ENCODE data around the gene MGAM2.
"Not testable (repeated sequence)": the region's sequence is repeated elsewhere in the genome, so short reads cannot be mapped to it uniquely, and the experiment has no call there.

MGAM2 gene

DNA sequence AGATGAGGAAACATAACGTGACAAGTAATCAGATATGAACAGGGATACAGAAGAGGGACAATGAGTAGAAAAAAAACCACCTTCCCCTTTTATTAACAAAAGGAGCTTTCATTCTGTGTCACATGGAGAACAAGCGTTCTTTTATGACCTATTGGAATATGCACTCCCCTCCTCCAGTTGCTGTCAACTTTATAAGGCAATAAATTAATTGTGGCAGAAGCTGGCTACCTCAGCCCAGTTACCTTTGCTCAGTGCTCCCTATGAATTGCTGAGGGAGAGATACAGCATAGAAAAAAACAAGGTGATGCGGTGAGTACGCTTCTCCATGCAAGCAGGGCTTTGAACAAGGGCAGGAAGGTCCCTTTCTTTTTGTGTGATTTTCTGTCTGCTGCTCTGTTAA lies at the start of gene MGAM2:
TSS of gene MGAM2 (plus strand) at position 220 of the 400 bp plus-strand sequence. CDS start 5,156 bp downstream, outside the sequence.
- DNase-seq (ENCODE audit: low read depth), result no peak

DNA sequence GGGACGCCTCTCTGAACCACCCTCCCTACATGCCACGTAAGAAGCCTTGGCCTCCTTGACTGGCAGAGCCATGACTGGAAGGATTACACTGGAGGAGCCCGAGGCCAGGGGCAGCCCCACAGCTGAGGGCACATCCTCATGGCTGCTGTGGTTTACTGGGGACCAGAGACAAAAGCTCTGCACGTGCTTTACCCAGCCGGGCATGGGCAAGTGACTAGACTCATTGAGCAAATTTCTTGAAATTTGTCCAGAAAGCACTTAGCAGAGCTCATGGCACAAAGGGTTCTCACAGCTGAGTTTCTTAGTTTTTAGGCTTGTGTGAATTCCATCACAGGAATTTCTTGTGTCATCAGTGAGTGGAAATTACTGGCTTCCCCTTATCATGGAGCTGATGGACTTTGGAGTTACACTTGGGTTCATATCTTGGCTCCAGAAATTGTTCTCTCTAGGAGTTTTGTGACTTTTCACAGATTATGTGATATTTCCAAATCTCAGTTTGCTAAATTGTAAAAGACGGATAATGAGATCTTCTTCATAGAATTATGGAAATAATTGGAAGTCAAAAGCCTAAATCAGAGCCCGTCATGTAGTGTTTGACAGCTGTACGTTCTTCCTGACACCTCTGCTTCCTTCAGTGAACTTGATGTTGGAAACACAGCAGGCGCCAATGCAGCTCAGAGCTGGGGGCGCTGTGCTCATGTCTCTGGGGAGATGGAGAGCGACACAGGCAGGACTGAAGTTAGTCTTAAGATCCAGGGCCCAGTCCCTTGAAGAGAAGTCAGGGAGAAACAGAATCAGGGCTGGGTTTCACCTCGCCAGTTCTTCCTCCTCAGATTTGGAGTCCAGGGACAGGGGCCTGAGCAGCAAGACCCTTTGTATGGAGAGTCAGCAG lies 47.7 kb upstream of the MGAM2 start:
- DNase-seq (ENCODE audit: low read depth), result no peak

DNA sequence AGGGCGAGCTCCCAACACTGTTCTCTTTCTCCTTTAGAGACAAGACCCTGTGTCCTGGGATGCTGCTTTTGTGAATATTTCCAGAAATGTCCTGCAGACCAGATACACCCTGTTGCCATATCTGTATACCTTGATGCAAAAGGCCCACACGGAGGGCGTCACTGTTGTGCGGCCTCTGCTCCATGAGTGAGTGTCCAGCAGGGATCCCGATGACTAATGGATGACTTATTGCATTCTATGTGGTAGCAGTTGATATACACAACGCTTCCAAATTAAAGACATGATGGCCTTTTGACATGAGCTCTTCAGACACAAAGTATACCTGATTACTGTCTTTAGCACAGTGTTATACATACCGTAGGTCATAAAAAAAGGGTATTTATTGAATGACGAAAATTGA lies 45.0 kb upstream of the MGAM2 start:
- DNase-seq (ENCODE audit: low read depth), result no peak

DNA sequence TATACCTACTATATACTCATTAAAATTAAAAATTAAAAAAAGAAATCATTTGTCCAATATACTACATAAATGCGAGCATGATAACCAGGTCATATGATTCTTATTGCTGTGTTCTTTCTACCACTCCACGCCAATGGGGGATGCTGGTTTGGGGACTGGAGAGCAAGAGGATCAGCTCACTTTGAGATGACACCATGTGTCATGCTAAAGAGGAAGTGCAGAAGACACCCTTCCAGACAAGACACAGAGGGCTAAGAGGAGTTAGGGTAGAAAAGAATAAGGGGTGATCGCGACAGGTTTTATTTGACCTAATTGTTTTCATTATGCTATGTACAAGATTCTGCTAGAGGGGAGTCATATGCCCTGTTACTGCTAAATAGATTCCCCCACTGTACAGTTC lies 33.8 kb upstream of the MGAM2 start:
- DNase-seq (ENCODE audit: low read depth), result no peak

DNA sequence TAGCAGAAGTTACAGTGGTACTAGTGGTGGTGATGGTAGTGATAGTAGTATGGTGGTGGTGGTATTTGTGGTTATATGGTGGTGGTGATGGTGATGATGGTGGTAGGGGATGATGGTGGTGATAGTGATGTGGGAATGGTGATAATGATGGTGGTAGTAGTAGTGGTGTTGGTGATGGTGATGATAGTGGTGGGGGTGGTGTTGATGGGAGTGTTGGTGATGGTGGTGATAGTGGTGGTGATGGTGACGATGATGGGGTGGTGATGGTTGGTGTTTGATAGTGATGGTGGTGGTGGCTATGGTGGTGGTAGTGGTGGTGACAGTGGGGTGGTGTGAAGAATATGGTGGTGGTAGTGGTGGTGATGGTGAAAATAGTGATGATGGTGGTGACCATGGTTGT lies 27.9 kb upstream of the MGAM2 start:
- DNase-seq (ENCODE audit: low read depth), result no peak

DNA sequence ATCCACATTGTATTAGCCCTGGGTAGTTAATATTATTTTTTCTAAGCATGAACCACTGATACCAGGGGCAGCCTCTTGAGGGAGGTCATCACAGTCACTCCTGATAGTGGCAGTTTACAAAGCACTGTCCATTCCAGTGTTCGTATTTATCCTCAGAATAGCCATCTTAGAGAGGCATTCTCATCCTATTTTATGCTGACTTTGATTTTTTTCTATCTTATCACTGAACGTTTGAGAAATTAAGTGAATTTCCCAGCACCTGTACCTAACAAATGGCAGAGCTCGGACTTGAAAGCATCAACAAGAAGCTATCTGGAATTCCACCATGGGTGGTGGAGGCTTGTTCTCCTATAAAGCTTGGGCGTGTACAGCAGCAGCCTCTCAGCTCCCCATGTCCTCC lies 26.1 kb upstream of the MGAM2 start:
- DNase-seq (ENCODE audit: low read depth), result no peak

DNA sequence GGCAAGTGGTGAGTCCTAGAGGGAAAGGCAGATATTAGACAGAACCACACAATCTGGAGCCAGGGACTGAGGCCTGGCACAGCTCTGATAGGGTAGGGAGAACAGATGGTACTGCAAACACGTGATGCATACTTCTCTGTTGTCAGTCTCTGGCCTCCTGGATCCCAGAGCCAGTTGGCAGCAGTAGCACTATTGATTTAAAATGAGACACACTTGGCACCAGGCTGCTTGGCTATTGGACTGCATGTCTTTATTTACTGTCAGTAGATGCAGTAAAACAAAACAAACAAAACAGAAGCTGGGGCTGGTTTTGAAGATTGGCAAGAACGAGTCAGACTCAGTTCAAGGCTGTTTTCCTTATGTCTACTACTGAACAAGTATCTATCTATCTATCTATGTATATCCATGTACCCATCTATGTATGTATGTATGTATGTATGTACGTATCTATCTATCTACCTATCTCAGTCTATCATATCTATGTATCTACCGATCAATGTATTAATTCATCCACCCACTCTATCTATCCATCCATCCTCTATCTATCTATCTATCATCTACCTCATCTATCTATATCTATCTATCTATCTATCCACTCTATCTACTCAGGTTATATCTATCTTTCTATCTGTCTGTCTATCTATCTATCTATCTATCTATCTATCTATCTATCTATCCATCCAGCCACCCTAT lies 23.4 kb upstream of the MGAM2 start:
- DNase-seq (ENCODE audit: low read depth), result no peak

DNA sequence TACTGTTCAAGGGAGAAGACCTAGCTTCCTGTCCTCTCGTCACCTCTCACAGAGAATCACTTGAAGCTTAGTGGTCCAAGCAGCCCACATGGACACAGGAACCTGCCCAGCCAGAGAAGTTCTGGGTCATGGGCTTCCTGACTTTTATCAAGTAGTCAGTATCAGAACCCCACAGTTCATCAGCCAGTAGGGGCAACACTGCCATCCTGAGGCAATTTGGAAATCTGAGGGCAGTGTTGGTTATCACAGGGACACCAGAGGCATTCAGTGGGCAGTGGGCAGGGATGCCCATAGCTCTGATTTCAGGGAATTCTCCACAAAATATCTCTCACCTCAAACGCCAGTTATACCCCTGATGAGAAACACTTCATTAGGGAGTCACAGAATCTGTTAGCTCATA lies 22.5 kb upstream of the MGAM2 start:
- no peak for DNase-seq (ENCODE audit: low read depth)

DNA sequence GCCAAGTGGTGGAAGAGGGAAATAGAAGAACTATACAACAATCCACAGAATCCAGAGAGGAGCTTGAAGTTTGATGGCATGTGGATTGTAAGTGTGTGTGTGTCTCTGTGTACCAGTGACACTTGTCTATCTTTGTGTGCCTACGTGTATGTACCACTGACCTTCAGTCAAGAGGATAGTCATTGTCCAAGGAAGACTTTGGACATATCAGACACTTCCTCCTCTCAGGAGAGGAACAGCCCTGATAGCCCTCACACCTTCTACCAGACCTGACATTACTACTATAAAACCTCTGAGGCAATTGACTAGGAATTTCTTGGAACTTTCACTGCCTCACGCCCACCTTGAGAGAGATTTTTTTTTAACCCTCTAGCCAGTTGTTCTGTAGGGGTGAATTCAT lies 19.6 kb upstream of the MGAM2 start:
- DNase-seq (ENCODE audit: low read depth), result no peak

DNA sequence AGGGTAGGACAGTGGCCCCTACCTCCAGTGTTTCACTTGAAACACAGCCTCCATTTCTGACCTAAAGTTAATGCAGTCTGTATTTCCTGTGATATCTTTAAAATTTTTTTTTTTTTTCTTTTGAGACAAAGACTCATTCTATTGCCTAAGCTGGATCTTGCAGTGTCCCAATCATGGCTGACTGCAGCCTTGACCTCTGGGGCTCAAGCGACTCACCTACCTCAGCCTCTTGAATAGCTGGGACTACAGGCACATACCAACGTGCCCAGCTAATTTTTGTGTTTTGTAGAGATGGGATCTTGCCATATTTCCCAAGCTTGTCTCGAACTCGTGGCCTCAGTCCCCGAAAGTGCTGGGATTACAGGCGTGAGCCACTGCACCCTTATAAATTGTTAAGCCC lies 16.7 kb upstream of the MGAM2 start:
- no peak for DNase-seq (ENCODE audit: low read depth)

DNA sequence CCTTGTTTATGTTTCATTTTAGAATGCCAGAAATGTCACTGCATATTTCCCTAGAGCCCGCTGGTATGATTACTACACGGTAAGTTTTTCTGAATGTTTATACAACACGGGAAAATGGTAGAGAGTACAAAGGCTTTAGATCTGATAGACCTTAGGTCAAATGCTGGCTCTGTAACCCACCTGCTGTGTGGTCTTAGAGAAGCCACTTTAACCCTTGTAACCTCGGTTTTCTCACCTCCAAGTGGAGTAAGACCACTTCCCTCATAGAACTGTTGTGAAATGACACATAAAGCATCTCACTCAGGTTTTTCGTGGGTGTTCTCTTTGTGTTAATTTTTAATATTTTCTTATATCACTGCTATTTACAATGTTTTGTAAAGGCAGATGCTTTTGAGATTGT lies 13.9 kb upstream of the MGAM2 start:
- no peak for DNase-seq (ENCODE audit: low read depth)

DNA sequence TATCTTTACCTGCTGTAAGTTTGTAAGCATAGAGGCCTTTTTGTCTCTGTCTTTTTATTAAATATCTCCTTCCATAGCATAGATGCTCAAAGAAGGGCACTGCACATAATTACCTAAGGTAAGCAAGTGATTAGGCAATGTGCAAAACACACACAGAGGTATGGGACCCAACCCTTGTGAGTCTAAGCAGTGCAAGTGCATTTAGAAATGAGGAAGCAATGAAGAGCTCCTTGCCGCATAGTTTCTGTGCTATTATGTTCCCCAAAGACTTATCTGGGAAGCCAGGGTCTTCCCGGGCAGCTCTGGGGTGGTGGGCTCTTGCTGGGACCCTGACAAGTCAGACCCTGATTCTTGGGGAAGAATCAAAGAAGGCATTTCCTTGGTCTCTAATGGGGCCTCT lies 13.5 kb upstream of the MGAM2 start:
- no peak for DNase-seq (ENCODE audit: low read depth)

DNA sequence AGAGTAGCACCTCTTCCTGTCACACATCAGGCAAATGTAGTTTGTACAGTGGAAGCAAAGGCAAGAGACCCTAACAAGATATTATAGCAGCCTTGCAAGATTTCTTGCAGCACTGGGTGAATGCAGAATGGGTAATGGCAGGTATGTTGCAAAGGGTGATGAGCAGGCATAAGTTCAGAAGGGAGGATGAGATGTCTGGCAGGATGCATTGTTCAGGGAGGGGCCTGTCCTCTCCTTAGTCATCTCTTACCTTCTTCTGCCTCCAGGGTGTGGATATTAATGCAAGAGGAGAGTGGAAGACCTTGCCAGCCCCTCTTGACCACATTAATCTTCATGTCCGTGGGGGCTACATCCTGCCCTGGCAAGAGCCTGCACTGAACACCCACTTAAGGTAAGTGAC lies 12.2 kb upstream of the MGAM2 start:
- not testable (repeated sequence) for DNase-seq (ENCODE audit: low read depth)

DNA sequence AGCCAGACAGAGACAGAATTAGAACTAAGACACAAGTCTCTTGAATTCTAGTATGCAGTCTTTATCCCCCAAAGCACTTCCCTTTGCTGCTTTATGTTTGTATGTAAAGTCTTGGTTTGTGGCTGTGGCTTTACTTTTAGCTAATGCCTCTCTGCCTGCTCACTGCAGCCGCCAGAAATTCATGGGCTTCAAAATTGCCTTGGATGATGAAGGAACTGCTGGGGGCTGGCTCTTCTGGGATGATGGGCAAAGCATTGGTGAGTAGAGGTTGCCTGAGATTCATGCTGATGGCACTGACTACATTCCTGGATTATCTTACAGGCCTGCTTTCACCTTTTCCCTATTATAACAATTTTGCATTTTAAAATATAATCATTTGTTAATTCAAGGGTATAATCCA lies 10.9 kb upstream of the MGAM2 start:
- no peak for DNase-seq (ENCODE audit: low read depth)

DNA sequence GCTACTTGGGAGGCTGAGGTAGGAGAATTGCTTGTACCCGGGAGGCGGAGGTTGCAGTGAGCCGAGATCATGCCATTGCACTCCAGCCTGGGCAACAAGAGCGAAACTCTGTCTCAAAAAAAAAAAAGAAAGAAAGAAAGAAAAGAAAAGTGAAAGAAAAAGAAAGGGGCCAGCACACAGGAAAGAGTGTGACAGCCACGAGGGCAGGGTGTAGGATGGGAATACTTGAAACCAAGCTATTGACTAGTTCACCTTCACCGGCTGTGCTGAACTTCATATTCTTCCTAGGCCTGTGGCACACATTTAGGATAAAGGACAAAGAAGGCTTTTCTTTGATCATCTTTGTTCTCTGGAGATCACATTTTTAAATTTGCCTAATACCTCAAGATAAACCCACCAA lies 9.7 kb upstream of the MGAM2 start:
- not testable (repeated sequence) for DNase-seq (ENCODE audit: low read depth)

DNA sequence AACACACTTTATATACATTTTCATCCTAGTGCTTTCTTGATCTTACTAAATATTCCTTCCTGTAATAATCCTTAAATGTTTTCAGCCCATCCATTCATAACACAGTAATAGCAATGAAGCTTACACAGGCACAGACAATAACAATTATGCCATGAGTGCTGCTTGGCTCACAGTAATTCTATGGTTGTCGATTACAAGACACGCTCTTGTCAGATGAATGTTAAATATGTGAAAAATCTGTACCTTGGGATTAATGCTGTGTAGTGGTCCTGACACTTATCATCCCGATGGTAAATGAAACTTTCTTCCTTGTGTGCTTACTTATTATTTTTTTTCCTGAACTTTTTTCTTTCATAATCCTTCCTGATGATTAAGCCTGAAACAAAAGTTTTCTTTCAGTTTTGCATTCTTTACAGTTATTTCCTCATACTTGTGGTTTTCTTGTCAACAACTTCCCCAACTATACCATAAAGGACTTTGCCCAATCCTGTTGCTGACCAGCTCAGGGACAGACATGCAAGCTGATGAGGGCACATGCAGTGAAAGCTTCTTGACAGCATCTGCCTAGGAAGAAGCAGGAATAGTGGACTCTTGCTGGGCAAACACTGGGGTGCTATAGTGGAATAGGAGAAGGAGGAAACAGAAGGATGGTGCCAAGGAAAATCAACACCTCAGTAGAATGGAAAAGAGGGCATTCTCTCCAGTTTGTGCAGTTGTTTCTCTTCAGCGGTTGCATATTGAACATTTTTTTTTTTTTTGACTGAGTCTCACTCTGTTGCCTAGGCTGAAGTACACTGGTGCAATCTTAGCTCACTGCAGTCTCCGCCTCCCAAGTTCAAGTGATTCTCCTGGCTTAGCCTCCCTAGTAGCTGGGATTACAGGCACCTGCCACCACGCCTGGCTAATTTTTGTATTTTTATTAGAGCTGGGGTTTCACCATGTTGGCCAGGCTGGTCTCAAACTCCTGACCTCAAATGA lies 6.7 kb upstream of the MGAM2 start:
- no peak for DNase-seq (ENCODE audit: low read depth)

DNA sequence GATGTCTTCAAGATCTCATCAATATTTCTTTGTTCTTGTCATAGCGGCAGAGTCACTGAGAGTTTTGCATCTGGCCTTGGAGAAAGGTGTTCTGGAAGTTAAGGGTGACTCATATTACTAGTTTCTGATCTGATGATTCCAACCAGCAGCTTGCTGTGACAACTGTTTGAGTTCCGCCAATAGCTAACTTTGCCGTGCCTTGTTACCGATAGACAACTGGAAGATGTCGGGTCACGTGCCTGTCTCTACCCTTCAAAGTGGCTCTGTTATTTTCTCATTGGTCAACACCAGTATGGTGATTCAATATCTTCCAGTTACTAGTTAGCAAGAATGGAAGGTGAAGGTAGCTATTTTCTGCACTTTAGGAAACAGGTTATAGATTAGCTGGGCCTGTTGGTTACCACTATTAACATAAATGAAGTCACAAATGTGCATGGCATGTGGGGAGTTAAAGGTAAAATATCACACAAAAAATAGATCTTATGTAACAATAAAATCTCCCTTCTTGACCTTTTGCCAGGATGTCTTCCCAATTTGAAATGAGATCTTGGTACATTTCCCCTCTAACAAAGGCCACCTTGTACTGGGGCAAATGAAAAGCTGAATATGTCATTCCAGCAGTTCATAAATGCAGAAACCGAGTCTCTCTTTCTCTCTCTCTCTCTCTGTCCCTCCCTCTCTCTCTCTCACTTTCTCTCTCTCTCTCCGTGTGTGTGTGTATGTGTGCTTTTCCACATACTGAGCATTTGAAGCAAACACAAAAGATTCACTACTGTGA lies 2.6 kb upstream of the MGAM2 start:
- no peak for DNase-seq (ENCODE audit: low read depth)

DNA sequence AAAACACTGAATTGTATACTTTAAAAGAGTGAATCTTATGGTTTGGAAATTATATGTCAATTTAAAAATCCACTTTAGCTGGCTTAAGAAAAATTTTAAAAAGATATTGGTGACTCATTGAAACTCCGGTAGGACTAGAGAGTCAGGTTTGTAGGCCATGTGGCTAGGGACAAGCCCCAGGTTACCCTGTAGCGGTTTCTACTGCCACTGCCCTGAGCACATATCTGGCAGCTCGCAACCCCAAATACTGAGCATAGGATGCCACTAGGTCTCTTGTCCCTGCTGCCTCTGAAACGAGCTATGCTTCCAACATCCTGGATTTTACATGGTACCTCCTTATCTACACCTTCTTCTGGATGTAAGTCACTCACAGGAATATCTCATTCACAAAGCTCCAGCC lies 1.4 kb upstream of the MGAM2 start:
- no peak for DNase-seq (ENCODE audit: low read depth)

DNA sequence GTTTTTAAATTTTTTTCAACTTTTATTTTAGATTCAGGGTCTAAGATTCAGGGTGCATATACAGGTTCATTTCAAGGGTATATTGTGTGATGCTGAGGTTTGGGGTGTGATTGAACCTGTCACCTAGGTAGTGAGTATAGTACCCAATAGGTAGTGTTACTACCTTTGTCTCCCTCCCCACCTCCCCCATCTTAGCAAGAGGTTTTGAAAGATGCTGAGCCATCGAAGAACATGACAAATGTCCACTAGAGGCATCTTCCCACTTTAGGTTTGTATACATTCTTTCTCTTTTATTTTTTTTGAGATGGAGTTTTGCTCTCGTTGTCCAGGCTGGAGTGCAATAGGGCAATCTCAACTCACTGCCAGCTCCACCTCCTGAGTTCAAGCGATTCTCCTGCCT lies 880 bp upstream of the MGAM2 start:
- DNase-seq (ENCODE audit: low read depth), result no peak

DNA sequence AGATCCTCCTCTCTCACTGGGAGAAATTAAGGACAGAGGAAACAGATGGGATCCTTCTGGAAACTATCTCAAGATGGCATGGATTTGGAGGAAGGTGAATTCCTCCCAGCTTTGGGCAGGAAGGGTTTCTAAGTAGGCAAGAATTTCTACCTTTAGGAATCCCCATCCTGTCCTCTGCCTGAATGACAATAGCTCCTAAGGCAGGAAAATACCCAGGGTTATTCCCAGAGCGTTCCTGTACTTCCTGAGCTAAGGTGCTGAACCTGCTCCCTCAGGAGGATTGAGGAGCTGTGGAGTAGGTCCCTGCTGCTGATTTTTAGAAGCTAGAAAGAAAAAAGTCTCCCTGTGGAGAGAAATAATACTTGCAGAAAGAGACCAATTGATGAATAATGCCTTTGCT lies 568 bp downstream of the MGAM2 start:
- DNase-seq (ENCODE audit: low read depth), result no peak

DNA sequence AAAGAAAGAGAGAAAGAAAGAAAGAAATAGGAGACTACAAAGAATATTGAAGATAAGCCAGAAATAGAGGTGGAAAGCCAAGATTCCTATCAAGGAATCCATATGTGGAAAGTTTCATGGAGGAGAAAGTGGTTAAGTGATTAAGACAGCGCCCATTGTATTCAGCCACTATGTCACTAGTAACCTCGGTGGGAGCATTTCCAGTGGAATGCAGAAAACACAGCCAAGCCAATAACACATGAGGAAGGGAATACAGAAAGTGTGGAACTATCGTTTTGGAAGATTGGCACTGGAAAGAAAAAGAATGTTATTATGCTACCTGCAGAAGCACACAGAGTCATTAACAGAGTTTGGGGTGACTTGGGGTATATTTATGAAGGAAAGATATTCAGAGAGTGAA lies 2.7 kb downstream of the MGAM2 start:
- no peak for DNase-seq (ENCODE audit: low read depth)

DNA sequence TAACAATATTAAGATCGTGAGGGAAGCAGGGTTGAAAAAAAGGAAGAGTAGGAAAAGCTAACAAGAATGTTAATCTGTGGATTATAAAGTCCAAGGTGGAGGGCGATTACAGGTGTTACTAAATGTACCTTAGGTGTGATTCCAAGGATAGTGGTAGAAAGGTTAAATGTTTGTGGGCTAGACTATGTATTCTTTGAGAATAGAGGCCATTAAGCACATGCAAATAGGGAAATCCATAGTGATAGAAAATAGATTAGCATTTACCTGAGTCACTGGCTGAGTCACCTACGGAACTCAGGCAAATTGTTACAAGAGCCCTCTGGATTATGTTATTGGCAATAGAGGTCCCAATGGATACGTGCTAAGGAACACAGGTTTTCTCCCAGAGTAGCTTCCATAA lies 9.0 kb downstream of the MGAM2 start:
- no peak for DNase-seq (ENCODE audit: low read depth)
